Esophagus squamous epithelium (tissue), 5 donors: ENCODE results near the gene IFT43. TPM values are rescaled to one million over a fixed set of nuclear protein-coding genes. Genes with fewer than 3 reads are reported as not detected.

Experiments
- DNase-seq: peaks from one replicate; lab custom pipeline; 2025; lab: John Stamatoyannopoulos, UW
- H3K27ac ChIP-seq, 4 donors: fragments of 200-600 bp; sonication (generic); one replicate each; pipeline ENCODE4 v1.5.1; 2016 to 2019; ENCODE audit warnings: mild to moderate bottlenecking in 1 of 4
- H3K27me3 ChIP-seq, 4 donors: fragments of 200-600 bp; sonication (generic); 1 replicate in 3 of 4; 2 replicates in 1 of 4; pipeline versions ENCODE4 v1.5.1 to v1.6.0; 2017 to 2021; ENCODE audit warnings: antibody characterized with exemption in 1 of 4
- H3K36me3 ChIP-seq, 3 donors: fragments of 200-600 bp; sonication (generic); one replicate each; pipeline ENCODE4 v1.5.1; 2016 to 2019
- H3K4me1 ChIP-seq, 3 donors: fragments of 200-600 bp; sonication (generic); one replicate each; pipeline ENCODE4 v1.5.1; 2017 to 2019
- H3K4me3 ChIP-seq, 4 donors: fragments of 200-600 bp; sonication (generic); 1 replicate in 3 of 4; 2 replicates in 1 of 4; pipeline ENCODE4 v1.5.1; 2016 to 2019; ENCODE audit warnings: mild to moderate bottlenecking in 2 of 4, moderate library complexity in 1 of 4
- H3K9me3 ChIP-seq, 3 donors: fragments of 200-600 bp; sonication (generic); one replicate each; pipeline ENCODE4 v1.5.1; 2016 to 2019
- CTCF ChIP-seq, 6 experiments: fragments of 450-650 bp in 4 of 6; fragments of 200-600 bp in 2 of 6; sonication (generic) in 2 of 6; IDR thresholded peaks; one replicate each; pipeline ENCODE4 v1.5.1; 2016 to 2019; ENCODE audit warnings: antibody characterized with exemption in 6 of 6, mild to moderate bottlenecking in 4 of 6, moderate library complexity in 4 of 6
- POLR2A ChIP-seq, 4 donors: fragments of 450-650 bp; IDR thresholded peaks; one replicate each; pipeline ENCODE4 v1.6.1; 2017; ENCODE audit warnings: antibody characterized with exemption in 4 of 4, mild to moderate bottlenecking in 4 of 4, moderate library complexity in 3 of 4
- WGBS, 2 donors: methylation state at CpG; one replicate each; pipeline ENCODE4 v1.1.5; 2018; 5-methylcytosine and 5-hydroxymethylcytosine counted together
- intact Hi-C: fragments of 100-400 bp; cut with DNase I; formaldehyde crosslinking; loops from one replicate; pipeline ENCODE4 v1.15.0; 2022
- total RNA-seq, 4 donors: library from RNA; depleted of rRNA; stranded (reverse); fragments of >200 nt; gene quantifications; one replicate each; pipeline ENCODE4 v1.1.0, GENCODE V29; 2016
- donor health status: DM: yes; HTN: yes; CAD: no.

Gene IFT43
- total RNA-seq, 4 donors from 2014 or later = 15.4 to 28.8 (median 17.5) TPM

- intact Hi-C loops = no loop called here
- H3K36me3 ChIP-seq = peaks cover 0 to 64% (median 0%) of the 10 kb centered on the region in 3 donors
These were observed 49.0 kb downstream of the IFT43 start for GRCh38 chr14:76034566-76034965.

GRCh38 chr14:76040704-76041103, 55.1 kb downstream of the IFT43 start:
- no peaks in the 10 kb centered on the region for H3K9me3 ChIP-seq
- H3K36me3 ChIP-seq = peaks cover 0 to 38% (median 0%) of the 10 kb centered on the region in 3 donors
- no peak overlapping the region for H3K4me3 ChIP-seq
- H3K27me3 ChIP-seq = no peaks in the 10 kb centered on the region
- no peak for DNase-seq
- intact Hi-C loops = no loop called here
- no peak overlapping the region for H3K27ac ChIP-seq
- TF ChIP-seq POLR2A (IDR thresholded peaks at IDR 0.05) (no peak), CTCF (IDR thresholded peaks at IDR 0.05) (no peak)
- no peaks in the 10 kb centered on the region for H3K4me1 ChIP-seq
- 95% methylated on average over 3 of the region's 3 CpGs; no CpG with 5 or more reads in 1 of the 2 donors for WGBS, 2 donors

More at GRCh38 chr14:76034566-76034965, 49.0 kb downstream of the IFT43 start:
- no peak for DNase-seq
- no peak overlapping the region for H3K27ac ChIP-seq
- WGBS, 2 donors = 100% methylated on average over 2 of the region's 3 CpGs
- no peak for TF ChIP-seq POLR2A (IDR thresholded peaks at IDR 0.05)
- TF ChIP-seq CTCF (IDR thresholded peaks at IDR 0.05) = no peak
- no peaks in the 10 kb centered on the region for H3K4me1 ChIP-seq
- no peak overlapping the region for H3K4me3 ChIP-seq
- H3K9me3 ChIP-seq = no peaks in the 10 kb centered on the region
- H3K27me3 ChIP-seq = no peaks in the 10 kb centered on the region

GRCh38 chr14:76045773-76046172, 60.2 kb downstream of the IFT43 start:
- WGBS, 2 donors = 54 to 72% methylated on average over 3 of the region's 3 CpGs
- Histone ChIP-seq H3K9me3 (no peaks in the 10 kb centered on the region), H3K4me1 (no peaks in the 10 kb centered on the region), H3K36me3 (peaks cover 0 to 13% (median 0%) of the 10 kb centered on the region in 3 donors), H3K4me3 (no peak overlapping the region), H3K27me3 (no peaks in the 10 kb centered on the region), H3K27ac (no peak overlapping the region)
- no peak for DNase-seq
- intact Hi-C loops = no loop called here
- TF ChIP-seq CTCF (IDR thresholded peaks at IDR 0.05) = no peak
- no peak for TF ChIP-seq POLR2A (IDR thresholded peaks at IDR 0.05)

- TF ChIP-seq POLR2A (IDR thresholded peaks at IDR 0.05) (no peak), CTCF (IDR thresholded peaks at IDR 0.05) (no peak)
- Histone ChIP-seq H3K27me3 (no peaks in the 10 kb centered on the region), H3K4me3 (no peak overlapping the region), H3K9me3 (no peaks in the 10 kb centered on the region), H3K36me3 (no peaks in the 10 kb centered on the region), H3K4me1 (no peaks in the 10 kb centered on the region), H3K27ac (no peak overlapping the region)
- no peak for DNase-seq
- WGBS, 2 donors = 79 to 80% methylated on average over 4 of the region's 4 CpGs
- intact Hi-C loops = loop anchor here (5.0 to 10.0 kb wide), 2 partner anchors 335 to 597 kb away; no protein-coding TSS in a partner anchor
These were observed 64.7 kb downstream of the IFT43 start for GRCh38 chr14:76050250-76050649.

- H3K27me3 ChIP-seq = no peaks in the 10 kb centered on the region
These were observed 65.3 kb downstream of the IFT43 start for GRCh38 chr14:76050797-76051392.

More at GRCh38 chr14:76050797-76051392, 65.3 kb downstream of the IFT43 start:
- WGBS, 2 donors = 42 to 55% methylated on average over 3 of the region's 3 CpGs
- intact Hi-C loops = loop anchor here (5.0 to 10.0 kb wide), 2 partner anchors 334 to 596 kb away; no protein-coding TSS in a partner anchor
- DNase-seq = no peak
- TF ChIP-seq CTCF (IDR thresholded peaks at IDR 0.05) (peak; percentile 55 to 83 (median 76)), POLR2A (IDR thresholded peaks at IDR 0.05) (no peak)
- Histone ChIP-seq H3K27ac (no peak overlapping the region), H3K4me3 (no peak overlapping the region), H3K9me3 (no peaks in the 10 kb centered on the region), H3K4me1 (no peaks in the 10 kb centered on the region), H3K36me3 (no peaks in the 10 kb centered on the region)
